Activated CD8-positive, alpha-beta T cell treated with anti-CD3 and anti-CD28 coated beads, Interleukin-2, amount 10 ng/mL, durations not matched to agents 7 days and 5 days (primary cell): Measurements from ENCODE around the gene RBL1. TPM values are rescaled to one million over a fixed set of nuclear protein-coding genes. Genes with fewer than 3 reads are reported as not detected.
"Not testable (repeated sequence)": the region's sequence is repeated elsewhere in the genome, so short reads cannot be mapped to it uniquely, and the experiment has no call there.

Experiments used
- ATAC-seq: fragments of 150-1000 bp; cut with Tn5 transposase; one replicate; pipeline ENCODE4 v1.10.0; 2021; ENCODE audit warnings: moderate library complexity
- CTCF ChIA-PET: fragments of 350-600 bp; sonication (Branson Sonifier 250); formaldehyde crosslinking; loops from one replicate; lab custom pipeline; 2021; ENCODE audit warnings: antibody characterized with exemption; lab: Charles Lee
- POLR2A ChIA-PET: fragments of 350-600 bp; sonication (Branson Sonifier 250); formaldehyde crosslinking; loops from one replicate; lab custom pipeline; 2021; ENCODE audit warnings: antibody characterized with exemption; lab: Charles Lee
- DNase-seq: peaks from one replicate; pipeline ENCODE4 v3.0.0-alpha.2; 2020
- H3K27ac Mint-ChIP-seq: one replicate; pipeline ENCODE4 v1.8.0; 2021; ENCODE audit warnings: mild to moderate bottlenecking, mixed read lengths
- H3K27me3 Mint-ChIP-seq: one replicate; pipeline ENCODE4 v1.8.0; 2021; ENCODE audit warnings: low read depth, mixed read lengths
- H3K36me3 Mint-ChIP-seq: one replicate; pipeline ENCODE4 v1.8.0; 2021; ENCODE audit warnings: low read depth, mixed read lengths
- H3K4me1 Mint-ChIP-seq: one replicate; pipeline ENCODE4 v1.8.0; 2021; ENCODE audit warnings: low read depth, mixed read lengths
- H3K4me3 Mint-ChIP-seq: one replicate; pipeline ENCODE4 v1.8.0; 2021; ENCODE audit warnings: mild to moderate bottlenecking, mixed read lengths
- H3K9me3 Mint-ChIP-seq: one replicate; pipeline ENCODE4 v1.8.0; 2022; ENCODE audit warnings: mixed read lengths; ENCODE audit not compliant: insufficient read depth
- total RNA-seq, 2 experiments: library from RNA; stranded (reverse); gene quantifications; one replicate each; pipeline ENCODE4 v1.2.3, GENCODE V29; 2021

Gene RBL1
- total RNA-seq, 2 experiments from 2014 or later, result 55.6 to 56.3 TPM

GRCh38 chr20:36962354-36962941 lies 133.3 kb downstream of the RBL1 start:
- Mint-ChIP-seq H3K4me1 (peaks cover 26% of the 10 kb centered on the region), H3K9me3 (peaks cover 12% of the 10 kb centered on the region), H3K36me3 (peaks cover 12% of the 10 kb centered on the region)
- H3K4me3 Mint-ChIP-seq, CTCF ChIA-PET, DNase-seq, H3K27me3 Mint-ChIP-seq, POLR2A ChIA-PET, H3K27ac Mint-ChIP-seq, ATAC-seq: not testable (repeated sequence)

DNA sequence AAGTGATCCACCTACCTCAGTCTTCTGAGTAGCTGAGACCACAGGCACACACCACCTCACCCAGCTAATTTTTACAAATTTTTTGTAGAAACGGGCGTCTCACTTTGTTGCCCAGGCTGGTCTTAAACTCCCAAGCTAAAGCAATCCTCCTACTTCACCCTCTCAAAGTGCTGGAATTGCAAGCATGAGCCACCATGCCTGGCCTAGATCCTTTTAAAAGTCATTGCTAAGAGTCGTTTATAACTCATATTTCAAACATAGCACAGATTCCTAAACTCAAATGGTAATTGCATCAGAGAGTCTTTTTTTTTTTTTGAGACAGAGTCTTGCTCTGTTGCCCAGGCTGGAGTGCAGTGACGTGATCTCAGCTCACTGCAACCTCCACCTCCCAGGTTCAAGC lies 136.6 kb downstream of the RBL1 start:
- peaks cover 12% of the 10 kb centered on the region for H3K36me3 Mint-ChIP-seq
- ChIA-PET CTCF (interaction anchor here (1.0 to 1.1 kb wide), 2 partner anchors 8 to 10 kb away, joined by 3 read pairs; no protein-coding TSS in a partner anchor), POLR2A (no interaction called here)
- ATAC-seq (no peak), DNase-seq (no peak)
- peaks cover 35% of the 10 kb centered on the region for H3K4me1 Mint-ChIP-seq
- H3K4me3 Mint-ChIP-seq, result no peak overlapping the region
- H3K9me3 Mint-ChIP-seq, result peaks cover 12% of the 10 kb centered on the region
- H3K27ac Mint-ChIP-seq, result no peak overlapping the region
- H3K27me3 Mint-ChIP-seq, result no peaks in the 10 kb centered on the region

DNA sequence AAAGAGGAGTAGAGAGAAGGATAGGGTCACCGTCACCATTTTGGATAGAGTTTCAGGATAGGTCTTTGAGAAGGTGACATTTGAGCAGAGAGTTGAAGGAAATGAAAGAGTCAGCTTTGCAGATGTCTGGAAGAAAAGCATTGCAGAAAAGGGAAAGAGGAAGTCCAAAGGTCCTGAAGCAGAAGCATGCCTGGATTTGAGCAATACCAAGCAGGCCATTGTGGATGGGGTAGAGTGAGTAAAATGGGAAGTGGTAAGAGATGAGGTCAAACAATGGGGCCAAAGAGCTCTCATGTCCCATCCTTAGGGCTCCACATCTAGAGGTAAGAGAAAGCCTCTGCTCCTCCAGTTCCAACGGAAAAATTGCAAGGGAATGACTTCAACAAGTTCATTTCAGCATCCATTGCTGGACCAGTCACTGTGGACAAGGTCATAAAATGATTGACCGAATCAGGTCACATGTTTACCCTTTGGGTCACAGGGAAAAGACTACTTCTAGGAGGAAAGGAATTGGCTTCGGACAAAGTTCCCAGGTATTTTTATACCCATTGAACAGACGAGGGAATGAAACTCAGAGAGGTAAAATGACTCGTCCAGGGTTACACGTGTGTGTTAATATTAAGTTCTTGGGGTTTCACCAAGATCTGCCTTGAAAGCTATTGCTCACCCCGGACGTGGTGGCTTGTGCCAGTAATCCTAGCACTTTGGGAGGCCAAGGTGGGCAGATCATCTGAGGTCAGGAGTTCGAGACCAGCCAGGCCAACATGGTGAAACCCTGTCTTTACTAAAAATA lies 137.7 kb downstream of the RBL1 start:
- DNase-seq (no peak), ATAC-seq (no peak)
- no peak overlapping the region for H3K27ac Mint-ChIP-seq
- ChIA-PET CTCF (interaction anchor here (1.1 kb wide), 1 partner anchor 9 kb away, joined by 3 read pairs; no protein-coding TSS in a partner anchor), POLR2A (interaction anchor here (1.1 to 1.2 kb wide), 2 partner anchors 12 to 34 kb away, joined by 3 read pairs; no protein-coding TSS in a partner anchor)
- peaks cover 36% of the 10 kb centered on the region for H3K4me1 Mint-ChIP-seq
- H3K4me3 Mint-ChIP-seq, result no peak overlapping the region
- peaks cover 12% of the 10 kb centered on the region for H3K9me3 Mint-ChIP-seq
- H3K36me3 Mint-ChIP-seq, result peaks cover 11% of the 10 kb centered on the region
- no peaks in the 10 kb centered on the region for H3K27me3 Mint-ChIP-seq

DNA sequence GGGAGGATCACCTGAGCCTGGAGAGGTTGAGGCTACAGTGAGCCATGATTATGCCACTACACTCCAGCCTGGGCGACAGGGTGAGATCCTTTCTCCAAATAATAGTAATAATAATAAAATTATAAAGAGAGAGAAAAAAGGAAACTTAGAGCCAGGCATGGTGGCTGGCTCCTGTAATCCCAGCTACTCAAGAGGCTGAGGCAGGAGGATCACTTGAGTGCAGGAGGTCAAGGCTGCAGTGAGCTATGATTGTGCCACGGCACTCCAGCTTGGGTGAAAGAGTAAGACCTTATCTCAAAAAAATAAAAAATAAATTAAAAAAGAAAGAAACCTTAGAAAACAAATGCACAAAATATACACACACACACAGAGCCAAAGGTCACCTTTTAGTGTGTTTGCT lies 139.1 kb downstream of the RBL1 start:
- ChIA-PET CTCF (interaction anchor here (1.3 kb wide), 1 partner anchor 13 kb away, joined by 3 read pairs; no protein-coding TSS in a partner anchor), POLR2A (interaction anchor here (1.1 kb wide), 1 partner anchor 36 kb away, joined by 3 read pairs; no protein-coding TSS in a partner anchor)
- no peak for DNase-seq
- no peaks in the 10 kb centered on the region for H3K9me3 Mint-ChIP-seq
- no peaks in the 10 kb centered on the region for H3K27me3 Mint-ChIP-seq
- no peaks in the 10 kb centered on the region for H3K36me3 Mint-ChIP-seq
- no peak overlapping the region for H3K4me3 Mint-ChIP-seq
- peaks cover 33% of the 10 kb centered on the region for H3K4me1 Mint-ChIP-seq
- no peak for ATAC-seq
- no peak overlapping the region for H3K27ac Mint-ChIP-seq

DNA sequence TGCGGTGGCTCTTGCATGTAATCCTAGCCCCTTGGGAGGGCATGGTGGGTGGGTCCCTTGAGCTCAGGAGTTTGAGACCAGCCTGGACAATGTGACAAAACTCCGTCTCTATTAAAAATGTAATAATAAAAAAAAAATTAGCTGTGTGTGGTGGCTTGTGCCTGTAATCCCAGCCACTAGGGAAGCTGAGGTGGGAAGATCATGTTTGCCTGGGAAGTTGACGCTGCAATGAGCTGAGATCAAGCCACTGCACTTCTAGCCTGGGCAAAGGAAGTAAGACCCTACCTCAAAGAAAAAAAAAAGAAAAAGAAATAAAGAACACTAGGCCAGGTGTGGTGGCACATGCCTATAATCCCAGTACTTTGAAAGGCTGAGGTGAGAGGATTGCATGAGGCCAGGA lies 139.8 kb downstream of the RBL1 start:
- DNase-seq (no peak), ATAC-seq (no peak)
- Mint-ChIP-seq H3K4me3 (no peak overlapping the region), H3K36me3 (peaks cover 3% of the 10 kb centered on the region), H3K27ac (no peak overlapping the region), H3K27me3 (no peaks in the 10 kb centered on the region), H3K9me3 (no peaks in the 10 kb centered on the region), H3K4me1 (peaks cover 34% of the 10 kb centered on the region)
- POLR2A ChIA-PET, result interaction anchor here (0.7 kb wide), 1 partner anchor 33 kb away, joined by 3 read pairs; no protein-coding TSS in a partner anchor
- CTCF ChIA-PET, result interaction anchor here (0.6 to 1.9 kb wide), 3 partner anchors 11 to 220 kb away, joined by 3 to 5 read pairs (median 3); no protein-coding TSS in a partner anchor

GRCh38 chr20:36951979-36952738 lies 143.6 kb downstream of the RBL1 start:
- H3K4me3 Mint-ChIP-seq, result peak overlapping the region; percentile 99
- ATAC-seq (no peak), DNase-seq (no peak)
- H3K27me3 Mint-ChIP-seq, result no peaks in the 10 kb centered on the region
- peak overlapping the region; percentile 90 for H3K27ac Mint-ChIP-seq
- POLR2A ChIA-PET, result interaction anchor here (0.5 to 1.3 kb wide), 2 partner anchors 18 to 75 kb away, joined by 3 read pairs; no protein-coding TSS in a partner anchor
- CTCF ChIA-PET, result no interaction called here
- no peaks in the 10 kb centered on the region for H3K9me3 Mint-ChIP-seq
- peaks cover 31% of the 10 kb centered on the region for H3K36me3 Mint-ChIP-seq
- peaks cover 36% of the 10 kb centered on the region for H3K4me1 Mint-ChIP-seq

- Mint-ChIP-seq H3K27me3 (no peaks in the 10 kb centered on the region), H3K9me3 (no peaks in the 10 kb centered on the region), H3K36me3 (peaks cover 38% of the 10 kb centered on the region), H3K4me1 (peaks cover 43% of the 10 kb centered on the region), H3K4me3 (peak within 1 kb of the TSS; percentile 99), H3K27ac (peak within 1 kb of the TSS; percentile 90)
- ChIA-PET POLR2A (interaction anchor here (0.5 to 2.1 kb wide), 6 partner anchors 18 to 393 kb away, joined by 3 to 7 read pairs (median 4); no protein-coding TSS in a partner anchor), CTCF (no interaction called here)
- DNase-seq (peak; percentile 93), ATAC-seq (peak; percentile 88)
These were observed 144.4 kb downstream of the RBL1 start, which contains the start of gene SAMHD1 for GRCh38 chr20:36951198-36951978. TSS of gene SAMHD1 (minus strand) at chr20:36951708. CDS start at chr20:36951643, 65 bp downstream.

- POLR2A ChIA-PET, result interaction anchor here (0.6 to 2.1 kb wide), 8 partner anchors 17 to 392 kb away, joined by 3 to 7 read pairs (median 4); no protein-coding TSS in a partner anchor
- DNase-seq, result peak; percentile 72
- no peaks in the 10 kb centered on the region for H3K9me3 Mint-ChIP-seq
These were observed 145.2 kb downstream of the RBL1 start for GRCh38 chr20:36950414-36951197.

More at GRCh38 chr20:36950414-36951197, 145.2 kb downstream of the RBL1 start:
- Mint-ChIP-seq H3K4me1 (peaks cover 49% of the 10 kb centered on the region), H3K27me3 (no peaks in the 10 kb centered on the region), H3K4me3 (peak overlapping the region; percentile 99), H3K27ac (peak overlapping the region; percentile 90), H3K36me3 (peaks cover 45% of the 10 kb centered on the region)
- CTCF ChIA-PET, result interaction anchor here (1.0 kb wide), 2 partner anchors 17 to 57 kb away, joined by 3 to 4 read pairs; no protein-coding TSS in a partner anchor
- ATAC-seq, result peak; percentile 3
